ENCODE data around the gene ALDH9A1.
A peak's percentile ranks its signal among the peaks of the same experiment; 100 is the strongest.
"Not testable (repeated sequence)": the region's sequence is repeated elsewhere in the genome, so short reads cannot be mapped to it uniquely, and the experiment has no call there.

The ALDH9A1 gene

GRCh38 chr1:165644064-165644735 is 54.2 kb downstream of the ALDH9A1 start:
- Histone ChIP-seq H3K4me3 (ENCODE audit: low read length) (no peak overlapping the region), H3K27ac (ENCODE audit: low read depth, low read length) (no peak overlapping the region), H3K4me1 (ENCODE audit: insufficient read depth, low read length) (no peaks in the 10 kb centered on the region), H3K27me3 (ENCODE audit: insufficient read depth, low read length) (no peaks in the 10 kb centered on the region), H3K9ac (ENCODE audit: low read depth, low read length) (no peak overlapping the region), H3K36me3 (ENCODE audit: insufficient read depth, low read length) (no peaks in the 10 kb centered on the region), H3K9me3 (ENCODE audit: insufficient read depth, low read depth, low read length) (no peaks in the 10 kb centered on the region)
- WGBS, result no CpG with 5 or more reads among the region's 2 CpGs

- Histone ChIP-seq H3K4me3 (ENCODE audit: low read length) (no peak overlapping the region), H3K27me3 (ENCODE audit: insufficient read depth, low read length) (no peaks in the 10 kb centered on the region), H3K36me3 (ENCODE audit: insufficient read depth, low read length) (no peaks in the 10 kb centered on the region), H3K9me3 (ENCODE audit: insufficient read depth, low read depth, low read length) (no peaks in the 10 kb centered on the region), H3K27ac (ENCODE audit: low read depth, low read length) (no peak overlapping the region), H3K9ac (ENCODE audit: low read depth, low read length) (no peak overlapping the region), H3K4me1 (ENCODE audit: insufficient read depth, low read length) (peaks cover 4% of the 10 kb centered on the region; the same call in 1 of the 2 replicates)
- 90% methylated on average over 1 of the region's 2 CpGs for WGBS
These were observed 57.0 kb downstream of the ALDH9A1 start for GRCh38 chr1:165641231-165641987.

GRCh38 chr1:165639821-165640623 is 58.3 kb downstream of the ALDH9A1 start:
- no peak overlapping the region for H3K27ac ChIP-seq (ENCODE audit: low read depth, low read length)
- H3K4me1 ChIP-seq (ENCODE audit: insufficient read depth, low read length), result peaks cover 11% of the 10 kb centered on the region
- H3K36me3 ChIP-seq (ENCODE audit: insufficient read depth, low read length), result peaks cover 3% of the 10 kb centered on the region; the same call in 1 of the 2 replicates
- H3K9me3 ChIP-seq (ENCODE audit: insufficient read depth, low read depth, low read length), result no peaks in the 10 kb centered on the region
- H3K9ac ChIP-seq (ENCODE audit: low read depth, low read length), result no peak overlapping the region
- WGBS, result 98% methylated on average over 1 of the region's 1 CpG
- no peaks in the 10 kb centered on the region for H3K27me3 ChIP-seq (ENCODE audit: insufficient read depth, low read length)
- H3K4me3 ChIP-seq (ENCODE audit: low read length), result no peak overlapping the region

GRCh38 chr1:165638211-165638610 is 60.2 kb downstream of the ALDH9A1 start:
- not testable (repeated sequence) for H3K9ac ChIP-seq (ENCODE audit: low read depth, low read length); H3K27me3 ChIP-seq (ENCODE audit: insufficient read depth, low read length); H3K27ac ChIP-seq (ENCODE audit: low read depth, low read length); H3K4me3 ChIP-seq (ENCODE audit: low read length); H3K9me3 ChIP-seq (ENCODE audit: insufficient read depth, low read depth, low read length); H3K36me3 ChIP-seq (ENCODE audit: insufficient read depth, low read length)
- WGBS, result 93% methylated on average over 7 of the region's 7 CpGs
- peaks cover 15% of the 10 kb centered on the region for H3K4me1 ChIP-seq (ENCODE audit: insufficient read depth, low read length)

GRCh38 chr1:165637427-165637826 is 60.9 kb downstream of the ALDH9A1 start:
- WGBS, result 85% methylated on average over 1 of the region's 1 CpG
- peaks cover 22% of the 10 kb centered on the region for H3K4me1 ChIP-seq (ENCODE audit: insufficient read depth, low read length)
- no peak overlapping the region for H3K9ac ChIP-seq (ENCODE audit: low read depth, low read length)
- H3K4me3 ChIP-seq (ENCODE audit: low read length), result no peak overlapping the region
- peaks cover 3% of the 10 kb centered on the region; the same call in 1 of the 2 replicates for H3K36me3 ChIP-seq (ENCODE audit: insufficient read depth, low read length)
- H3K27me3 ChIP-seq (ENCODE audit: insufficient read depth, low read length), result no peaks in the 10 kb centered on the region
- no peak overlapping the region for H3K27ac ChIP-seq (ENCODE audit: low read depth, low read length)
- H3K9me3 ChIP-seq (ENCODE audit: insufficient read depth, low read depth, low read length), result no peaks in the 10 kb centered on the region

- peaks cover 25% of the 10 kb centered on the region for H3K4me1 ChIP-seq (ENCODE audit: insufficient read depth, low read length)
- H3K36me3 ChIP-seq (ENCODE audit: insufficient read depth, low read length), result peaks cover 3% of the 10 kb centered on the region; the same call in 1 of the 2 replicates
- H3K4me3 ChIP-seq (ENCODE audit: low read length), result no peak overlapping the region
- no peak overlapping the region for H3K27ac ChIP-seq (ENCODE audit: low read depth, low read length)
- no peaks in the 10 kb centered on the region for H3K27me3 ChIP-seq (ENCODE audit: insufficient read depth, low read length)
- no peaks in the 10 kb centered on the region for H3K9me3 ChIP-seq (ENCODE audit: insufficient read depth, low read depth, low read length)
- no peak overlapping the region for H3K9ac ChIP-seq (ENCODE audit: low read depth, low read length)
- WGBS, result 93% methylated on average over 2 of the region's 2 CpGs
These were observed 62.5 kb downstream of the ALDH9A1 start for GRCh38 chr1:165635823-165636222.

GRCh38 chr1:165635329-165635728 is 63.0 kb downstream of the ALDH9A1 start:
- H3K4me3 ChIP-seq (ENCODE audit: low read length), result peak overlapping the region; percentile 10; the same call in 1 of the 2 replicates
- H3K36me3 ChIP-seq (ENCODE audit: insufficient read depth, low read length), result peaks cover 3% of the 10 kb centered on the region; the same call in 1 of the 2 replicates
- H3K9ac ChIP-seq (ENCODE audit: low read depth, low read length), result no peak overlapping the region
- H3K9me3 ChIP-seq (ENCODE audit: insufficient read depth, low read depth, low read length), result no peaks in the 10 kb centered on the region
- H3K27ac ChIP-seq (ENCODE audit: low read depth, low read length), result no peak overlapping the region
- no peaks in the 10 kb centered on the region for H3K27me3 ChIP-seq (ENCODE audit: insufficient read depth, low read length)
- peaks cover 25% of the 10 kb centered on the region for H3K4me1 ChIP-seq (ENCODE audit: insufficient read depth, low read length)
- whole genome bisulfite sequencing, result 67% methylated on average over 1 of the region's 2 CpGs

GRCh38 chr1:165634154-165634921 is 64.0 kb downstream of the ALDH9A1 start:
- Histone ChIP-seq H3K36me3 (ENCODE audit: insufficient read depth, low read length) (peaks cover 3% of the 10 kb centered on the region; the same call in 1 of the 2 replicates), H3K4me1 (ENCODE audit: insufficient read depth, low read length) (peaks cover 32% of the 10 kb centered on the region), H3K27ac (ENCODE audit: low read depth, low read length) (no peak overlapping the region), H3K9me3 (ENCODE audit: insufficient read depth, low read depth, low read length) (no peaks in the 10 kb centered on the region), H3K27me3 (ENCODE audit: insufficient read depth, low read length) (peaks cover 2% of the 10 kb centered on the region; the same call in 1 of the 2 replicates), H3K9ac (ENCODE audit: low read depth, low read length) (no peak overlapping the region), H3K4me3 (ENCODE audit: low read length) (no peak overlapping the region)
- 91% methylated on average over 2 of the region's 6 CpGs for WGBS

GRCh38 chr1:165633614-165634013 is 64.7 kb downstream of the ALDH9A1 start:
- Histone ChIP-seq H3K4me3 (ENCODE audit: low read length) (no peak overlapping the region), H3K27me3 (ENCODE audit: insufficient read depth, low read length) (peaks cover 6% of the 10 kb centered on the region; the same call in 1 of the 2 replicates), H3K4me1 (ENCODE audit: insufficient read depth, low read length) (peaks cover 33% of the 10 kb centered on the region), H3K9ac (ENCODE audit: low read depth, low read length) (no peak overlapping the region), H3K36me3 (ENCODE audit: insufficient read depth, low read length) (peaks cover 3% of the 10 kb centered on the region; the same call in 1 of the 2 replicates), H3K27ac (ENCODE audit: low read depth, low read length) (no peak overlapping the region), H3K9me3 (ENCODE audit: insufficient read depth, low read depth, low read length) (no peaks in the 10 kb centered on the region)
- 91% methylated on average over 3 of the region's 3 CpGs for WGBS

GRCh38 chr1:165632491-165632890 is 65.9 kb downstream of the ALDH9A1 start:
- Histone ChIP-seq H3K4me3 (ENCODE audit: low read length) (peak overlapping the region; percentile 96), H3K27ac (ENCODE audit: low read depth, low read length) (no peak overlapping the region)

More at GRCh38 chr1:165632491-165632890, 65.9 kb downstream of the ALDH9A1 start:
- WGBS, result 63% methylated on average over 5 of the region's 7 CpGs
- Histone ChIP-seq H3K9ac (ENCODE audit: low read depth, low read length) (peak overlapping the region; percentile 69; the same call in 1 of the 2 replicates), H3K4me1 (ENCODE audit: insufficient read depth, low read length) (peaks cover 30% of the 10 kb centered on the region), H3K9me3 (ENCODE audit: insufficient read depth, low read depth, low read length) (no peaks in the 10 kb centered on the region), H3K36me3 (ENCODE audit: insufficient read depth, low read length) (peaks cover 3% of the 10 kb centered on the region; the same call in 1 of the 2 replicates), H3K27me3 (ENCODE audit: insufficient read depth, low read length) (peaks cover 6% of the 10 kb centered on the region; the same call in 1 of the 2 replicates)
